Activated CD8-positive, alpha-beta memory T cell treated with anti-CD3 and anti-CD28 coated beads for 36 hours (primary cell): ENCODE data around the gene ECPAS. TPM values are rescaled to one million over a fixed set of nuclear protein-coding genes. Genes with fewer than 3 reads are reported as not detected.
"Not testable (repeated sequence)": the region's sequence is repeated elsewhere in the genome, so short reads cannot be mapped to it uniquely, and the experiment has no call there.

Experiments used
- CTCF ChIA-PET: fragments of 350-600 bp; sonication (Branson Sonifier 250); formaldehyde crosslinking; loops from one replicate; lab custom pipeline; 2021; ENCODE audit warnings: antibody characterized with exemption; lab: Charles Lee
- POLR2A ChIA-PET: fragments of 350-600 bp; sonication (Branson Sonifier 250); formaldehyde crosslinking; loops from one replicate; lab custom pipeline; 2021; ENCODE audit warnings: antibody characterized with exemption; lab: Charles Lee
- total RNA-seq, 2 experiments: library from RNA; stranded (reverse); gene quantifications; one replicate each; pipeline ENCODE4 v1.2.3, GENCODE V29; 2021

Gene ECPAS
- total RNA-seq, 2 experiments from 2014 or later = 86.9 to 88.8 TPM

GRCh38 chr9:111372297-111372696 lies 111.9 kb downstream of the ECPAS start:
- POLR2A ChIA-PET = no interaction called here
- CTCF ChIA-PET = no interaction called here

GRCh38 chr9:111366978-111367377 lies 117.2 kb downstream of the ECPAS start:
- ChIA-PET POLR2A (no interaction called here), CTCF (no interaction called here)

GRCh38 chr9:111362526-111362925 lies 121.7 kb downstream of the ECPAS start:
- ChIA-PET POLR2A (no interaction called here), CTCF (no interaction called here)

- ChIA-PET POLR2A (no interaction called here), CTCF (no interaction called here)
Measured at GRCh38 chr9:111360881-111361280, 123.3 kb downstream of the ECPAS start.

GRCh38 chr9:111356481-111357244 lies 127.5 kb downstream of the ECPAS start:
- POLR2A ChIA-PET = no interaction called here
- CTCF ChIA-PET = no interaction called here

- ChIA-PET CTCF (no interaction called here), POLR2A (no interaction called here)
Measured at GRCh38 chr9:111352545-111352944, 131.6 kb downstream of the ECPAS start.

- ChIA-PET POLR2A (no interaction called here), CTCF (no interaction called here)
Measured at GRCh38 chr9:111350556-111350955, 133.6 kb downstream of the ECPAS start.

GRCh38 chr9:111349766-111350165 lies 134.4 kb downstream of the ECPAS start:
- POLR2A ChIA-PET = no interaction called here
- CTCF ChIA-PET = interaction anchor here (0.7 kb wide), 1 partner anchor 1216 kb away, joined by 3 read pairs; no protein-coding TSS in a partner anchor

- POLR2A ChIA-PET = no interaction called here
Measured at GRCh38 chr9:111348821-111349271, 135.3 kb downstream of the ECPAS start.

GRCh38 chr9:111334318-111334863 lies 149.8 kb downstream of the ECPAS start:
- CTCF ChIA-PET, POLR2A ChIA-PET: not testable (repeated sequence)

More at GRCh38 chr9:111348821-111349271, 135.3 kb downstream of the ECPAS start:
- CTCF ChIA-PET = interaction anchor here (0.7 kb wide), 1 partner anchor 1216 kb away, joined by 3 read pairs; no protein-coding TSS in a partner anchor

GRCh38 chr9:111330124-111330523 lies 154.1 kb downstream of the ECPAS start, which contains the start of gene OR2K2:
Gene OR2K2, minus strand, starts transcription at chr9:111330224. Its CDS starts 1,791 bp downstream, at chr9:111328433.
- ChIA-PET CTCF (no interaction called here), POLR2A (no interaction called here)

GRCh38 chr9:111320631-111321030 lies 163.6 kb downstream of the ECPAS start:
- CTCF ChIA-PET = no interaction called here

GRCh38 chr9:111316796-111317195 lies 167.4 kb downstream of the ECPAS start:
- POLR2A ChIA-PET = no interaction called here

More at GRCh38 chr9:111320631-111321030, 163.6 kb downstream of the ECPAS start:
- POLR2A ChIA-PET = no interaction called here

More at GRCh38 chr9:111316796-111317195, 167.4 kb downstream of the ECPAS start:
- CTCF ChIA-PET = no interaction called here

Other genes starting within 250 kb of the ECPAS start
- not detected for gene OR2K2, start 154.2 kb downstream of the ECPAS start, total RNA-seq
- gene ZNF483, start 40.8 kb upstream of the ECPAS start, total RNA-seq = 1 to 10 TPM; 1.9 to 2.1 TPM
- under 1 TPM; 0.61 to 0.94 TPM for gene PTGR1, start 115.3 kb upstream of the ECPAS start, total RNA-seq
- 1 to 10 TPM; 7.6 to 7.9 TPM for gene DNAJC25, start 147.0 kb upstream of the ECPAS start, total RNA-seq
- 10 to 100 TPM; 26.2 to 26.4 TPM for gene GNG10, start 177.2 kb upstream of the ECPAS start, total RNA-seq